Adrenal gland (tissue), 12 donors: Measurements from ENCODE around the gene CAMKK1. TPM values are rescaled to one million over a fixed set of nuclear protein-coding genes. Genes with fewer than 3 reads are reported as not detected.

ENCODE experiments used
- DNase-seq, 7 donors: peaks; one replicate each; pipeline ENCODE4 v3.0.0-alpha.2; 2019 to 2020
- H3K27ac ChIP-seq, 5 donors: fragments of 200-600 bp; sonication (generic) in 4 of 5; 1 replicate in 3 of 5; 2 replicates in 2 of 5; pipeline versions ENCODE4 v1.5.1 to v1.8.0; 2016 to 2020; ENCODE audit warnings: mild to moderate bottlenecking in 1 of 5
- H3K27me3 ChIP-seq: fragments of 200-600 bp; 2 replicates; pipeline ENCODE4 v1.8.0; 2021
- H3K36me3 ChIP-seq, 2 donors: fragments of 200-600 bp; replicated peaks in 1 of 2; 1 replicate in 1 of 2; 2 replicates in 1 of 2; pipeline versions ENCODE4 v1.5.1 to v1.8.0; 2018 to 2022
- H3K4me1 ChIP-seq, 2 donors: fragments of 200-600 bp; replicated peaks in 1 of 2; 1 replicate in 1 of 2; 2 replicates in 1 of 2; pipeline versions ENCODE4 v1.5.1 to v1.8.0; 2018 to 2021
- H3K4me3 ChIP-seq, 4 donors: fragments of 200-600 bp; sonication (generic) in 3 of 4; one replicate each; pipeline ENCODE4 v1.5.1; 2016 to 2018
- H3K9me3 ChIP-seq, 3 donors: fragments of 200-600 bp; sonication (generic) in 1 of 3; replicated peaks in 1 of 3; 1 replicate in 2 of 3; 2 replicates in 1 of 3; pipeline versions ENCODE4 v1.5.1 to v1.8.0; 2016 to 2021
- POLR2A ChIP-seq, 2 donors: fragments of 450-650 bp; IDR thresholded peaks; one replicate each; pipeline ENCODE4 v1.6.1; 2017; ENCODE audit warnings: antibody characterized with exemption in 2 of 2, mild to moderate bottlenecking in 2 of 2, moderate library complexity in 1 of 2
- WGBS, 4 donors: extraction: QIAGEN DNeasy Blood & Tissue Kit in 2 of 4; methylation state at CpG; one replicate each; pipeline versions ENCODE4 v1.1.5 to v1.1.7; 2013 to 2017; 5-methylcytosine and 5-hydroxymethylcytosine counted together
- intact Hi-C, 2 donors: fragments of 100-400 bp; cut with DNase I; formaldehyde crosslinking; loops; one replicate each; pipeline versions ENCODE4 v1.14.1 to v1.15.0; 2022 to 2023
- polyA plus RNA-seq, 3 donors: library from polyadenylated mRNA; stranded (reverse); fragments of 200-250 nt in 2 of 3; fragments of 350-450 nt in 1 of 3; fragmentation: Illumina TruSeq in 1 of 3; extraction: RNeasy Lipid Tissue Mini Kit (QIAGEN cat#74804) in 1 of 3; gene quantifications; one replicate each; pipeline ENCODE4 v1.2.3, GENCODE V29; 2013 to 2014
- total RNA-seq, 9 donors: library from RNA; depleted of rRNA in 4 of 9; stranded (reverse); fragments of >200 nt in 4 of 9; fragments of 120-200 nt in 1 of 9; fragmentation: NEBNext Ultra II Directional in 1 of 9; extraction: Animal tissue kit (Norgen Biotek cat#: 25700) in 1 of 9; gene quantifications; one replicate each; pipeline versions ENCODE4 v1.1.0 to v1.2.4, GENCODE V29; 2013 to 2023
- TF ChIP-seq, protein P1 (sequence below), 6 experiments: fragments of 450-650 bp in 4 of 6; fragments of 200-600 bp in 2 of 6; sonication (generic) in 1 of 6; IDR thresholded peaks; 1 replicate in 5 of 6; 2 replicates in 1 of 6; pipeline versions ENCODE4 v1.5.1 to v1.8.0; 2016 to 2021; ENCODE audit warnings: antibody characterized with exemption in 6 of 6, mild to moderate bottlenecking in 2 of 6, moderate library complexity in 1 of 6
- donor health status: healthy with polysubstance abuse.
- donor health status: Bipolar disorder and iron deficiency.
- donor health status: DM: yes; HTN: yes; CAD: no.
- donor health status: DM: no; HTN: no; CAD: no.
- donor health status: DM: no; HTN: no; CAD: no.
- donor health status: DM: yes; HTN: yes; CAD: no.

CAMKK1 gene
- total and polyA plus RNA-seq, 12 donors = 6.0 to 28.2 (median 10.8) TPM

DNA sequence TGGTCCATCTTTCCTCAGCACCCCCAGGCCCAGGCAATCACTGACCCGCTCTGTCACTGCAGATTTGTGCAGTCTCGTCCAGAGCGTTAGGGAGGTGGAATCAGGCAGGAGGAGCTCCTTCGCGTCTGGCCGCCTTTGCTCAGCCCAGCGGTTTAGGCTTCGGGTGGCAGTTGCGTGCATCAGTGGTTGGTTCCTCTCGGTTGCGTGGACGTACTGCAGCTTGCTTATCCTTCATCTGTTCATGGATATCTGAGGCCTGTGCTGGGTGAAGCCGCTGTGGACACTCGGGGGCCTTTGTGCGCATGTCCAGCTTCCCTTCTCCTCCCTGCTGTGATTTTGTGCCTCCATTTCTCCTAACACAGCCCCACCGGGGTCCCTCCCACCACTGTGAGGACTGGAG is 28.2 kb upstream of the CAMKK1 start:
- no peak overlapping the region for H3K4me3 ChIP-seq
- H3K4me1 ChIP-seq = peaks cover 14 to 17% of the 10 kb centered on the region in 2 donors
- no peak for DNase-seq
- H3K27ac ChIP-seq = peak overlapping the region in 1 of 5 donors; percentile 6
- H3K27me3 ChIP-seq = no peaks in the 10 kb centered on the region
- no peak for TF ChIP-seq POLR2A (IDR thresholded peaks at IDR 0.05)
- TF ChIP-seq, protein P1, sequence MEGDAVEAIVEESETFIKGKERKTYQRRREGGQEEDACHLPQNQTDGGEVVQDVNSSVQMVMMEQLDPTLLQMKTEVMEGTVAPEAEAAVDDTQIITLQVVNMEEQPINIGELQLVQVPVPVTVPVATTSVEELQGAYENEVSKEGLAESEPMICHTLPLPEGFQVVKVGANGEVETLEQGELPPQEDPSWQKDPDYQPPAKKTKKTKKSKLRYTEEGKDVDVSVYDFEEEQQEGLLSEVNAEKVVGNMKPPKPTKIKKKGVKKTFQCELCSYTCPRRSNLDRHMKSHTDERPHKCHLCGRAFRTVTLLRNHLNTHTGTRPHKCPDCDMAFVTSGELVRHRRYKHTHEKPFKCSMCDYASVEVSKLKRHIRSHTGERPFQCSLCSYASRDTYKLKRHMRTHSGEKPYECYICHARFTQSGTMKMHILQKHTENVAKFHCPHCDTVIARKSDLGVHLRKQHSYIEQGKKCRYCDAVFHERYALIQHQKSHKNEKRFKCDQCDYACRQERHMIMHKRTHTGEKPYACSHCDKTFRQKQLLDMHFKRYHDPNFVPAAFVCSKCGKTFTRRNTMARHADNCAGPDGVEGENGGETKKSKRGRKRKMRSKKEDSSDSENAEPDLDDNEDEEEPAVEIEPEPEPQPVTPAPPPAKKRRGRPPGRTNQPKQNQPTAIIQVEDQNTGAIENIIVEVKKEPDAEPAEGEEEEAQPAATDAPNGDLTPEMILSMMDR (IDR thresholded peaks at IDR 0.05) = no peak
- intact Hi-C loops = no loop called here
- H3K9me3 ChIP-seq = no peaks in the 10 kb centered on the region
- 82 to 94% (median 87%) methylated on average over 9 to 16 of the region's 16 CpGs for WGBS, 4 donors
- H3K36me3 ChIP-seq = no peaks in the 10 kb centered on the region

DNA sequence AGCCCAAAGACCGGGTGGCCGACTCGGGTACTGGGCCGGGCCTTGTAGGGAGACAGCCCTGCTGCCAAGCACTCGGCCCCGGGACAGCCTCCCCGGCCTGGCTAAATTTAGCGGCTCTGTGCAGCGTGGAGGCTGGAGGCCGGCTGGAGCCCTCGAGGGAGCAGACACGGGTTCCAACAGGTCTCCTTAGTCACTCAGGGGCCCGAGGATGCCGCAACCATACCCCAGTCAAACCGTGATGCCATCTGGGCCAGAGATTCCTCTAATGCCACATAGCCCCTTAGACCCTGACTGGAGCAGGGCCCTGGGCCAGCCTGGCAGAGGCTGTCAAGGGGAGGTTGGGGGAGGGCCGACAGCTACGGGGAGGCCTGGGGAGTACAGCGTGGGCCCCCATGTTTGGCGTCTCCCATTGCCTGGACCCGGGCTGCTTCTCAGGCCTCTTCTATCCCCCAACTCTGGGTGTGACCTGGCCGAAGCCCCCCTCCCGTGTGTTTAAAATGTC is 26.3 kb upstream of the CAMKK1 start:
- Histone ChIP-seq H3K4me3 (no peak overlapping the region), H3K4me1 (peaks cover 14 to 19% of the 10 kb centered on the region in 2 donors), H3K36me3 (no peaks in the 10 kb centered on the region), H3K27me3 (no peaks in the 10 kb centered on the region), H3K9me3 (no peaks in the 10 kb centered on the region), H3K27ac (peak overlapping the region in 2 of 5 donors; percentile 6 to 21)
- WGBS, 4 donors = 82 to 99% (median 92%) methylated on average over 8 to 22 of the region's 22 CpGs
- no peak for TF ChIP-seq POLR2A (IDR thresholded peaks at IDR 0.05)
- TF ChIP-seq, protein P1 (IDR thresholded peaks at IDR 0.05) = no peak
- intact Hi-C loops = loop anchor here in 1 of 2 donors (5.0 kb wide), 1 partner anchor 83 kb away; no protein-coding TSS in a partner anchor
- DNase-seq = no peak

DNA sequence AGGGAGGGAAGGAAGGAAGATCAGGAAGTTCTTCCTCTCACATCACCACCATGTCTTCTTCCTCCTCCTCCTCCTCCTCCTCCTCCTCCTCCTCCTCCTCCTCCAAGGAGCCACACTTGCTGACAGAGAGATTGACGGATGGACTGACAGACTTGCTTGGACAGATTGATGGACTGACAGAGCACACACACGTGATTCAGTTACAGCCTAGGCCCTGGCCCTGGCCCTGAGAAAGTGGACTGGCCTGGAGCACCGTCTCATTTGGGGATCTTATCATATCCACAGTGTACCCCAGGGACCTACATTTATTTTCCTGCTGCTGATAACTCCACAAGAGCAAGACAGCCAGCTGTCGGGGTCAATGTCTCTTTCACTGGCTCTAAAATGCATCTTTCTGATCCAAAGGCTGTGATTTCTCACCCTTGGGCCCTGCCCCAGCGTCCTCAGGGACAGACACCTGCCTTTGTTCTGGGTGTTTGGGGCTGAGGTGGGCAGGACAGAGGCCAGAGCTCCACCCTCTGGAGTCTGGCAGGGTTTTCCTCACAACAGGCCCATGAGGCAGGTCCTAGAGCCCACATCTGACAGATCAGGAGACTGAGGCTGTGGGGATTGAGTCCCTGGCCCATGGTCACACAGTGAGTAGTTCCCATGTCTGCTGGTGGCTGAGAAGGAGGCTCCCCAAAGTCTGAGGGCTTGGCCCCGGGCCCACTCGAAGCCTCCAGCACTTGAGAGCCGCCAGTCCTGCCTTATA is 25.7 kb upstream of the CAMKK1 start:
- Histone ChIP-seq H3K27ac (peak overlapping the region in 2 of 5 donors; percentile 6 to 21), H3K36me3 (no peaks in the 10 kb centered on the region), H3K4me3 (no peak overlapping the region), H3K9me3 (no peaks in the 10 kb centered on the region), H3K4me1 (peaks cover 14 to 22% of the 10 kb centered on the region in 2 donors), H3K27me3 (no peaks in the 10 kb centered on the region)
- intact Hi-C loops = loop anchor here in 1 of 2 donors (5.0 kb wide), 1 partner anchor 84 kb away; no protein-coding TSS in a partner anchor
- no peak for DNase-seq
- TF ChIP-seq, protein P1 (IDR thresholded peaks at IDR 0.05) = no peak
- TF ChIP-seq POLR2A (IDR thresholded peaks at IDR 0.05) = no peak
- 37 to 61% (median 57%) methylated on average over 5 to 8 of the region's 8 CpGs for WGBS, 4 donors

DNA sequence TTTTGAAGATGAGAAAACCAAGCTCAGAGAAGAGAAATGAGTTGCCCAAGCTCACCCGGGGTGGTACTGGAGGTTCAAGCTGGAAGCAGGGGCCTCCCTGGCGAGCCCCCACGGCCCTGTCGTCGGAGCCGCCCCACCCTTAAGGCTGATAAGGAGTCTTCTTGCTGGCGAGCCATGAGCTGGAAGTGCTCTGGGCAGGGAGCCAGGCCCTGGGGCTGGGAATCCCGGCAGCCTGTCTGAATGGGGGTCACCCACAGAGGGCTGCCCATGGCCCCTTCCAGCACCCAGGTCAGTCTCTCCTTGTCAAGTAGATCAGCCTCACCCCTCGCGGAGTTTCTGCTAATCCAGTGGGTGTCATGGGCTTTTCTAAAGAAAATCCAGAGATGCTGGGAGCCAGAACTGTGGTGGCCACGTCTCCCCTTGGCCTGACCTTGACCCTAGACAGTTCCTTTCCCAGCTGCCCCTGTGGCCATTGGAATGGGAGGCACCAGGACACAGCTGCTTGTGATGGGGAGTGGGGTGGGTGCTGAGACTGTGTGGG is 24.6 kb upstream of the CAMKK1 start:
- H3K27ac ChIP-seq = peak overlapping the region in 2 of 5 donors; percentile 26 to 51
- H3K9me3 ChIP-seq = no peaks in the 10 kb centered on the region
- H3K36me3 ChIP-seq = no peaks in the 10 kb centered on the region
- H3K4me3 ChIP-seq = no peak overlapping the region
- no peaks in the 10 kb centered on the region for H3K27me3 ChIP-seq
- intact Hi-C loops = loop anchor here in 1 of 2 donors (5.0 kb wide), 1 partner anchor 85 kb away; no protein-coding TSS in a partner anchor
- DNase-seq = peak; percentile 58 to 80 (median 78)
- peaks cover 14 to 22% of the 10 kb centered on the region in 2 donors for H3K4me1 ChIP-seq
- WGBS, 4 donors = 10 to 15% (median 13%) methylated on average over 4 to 11 of the region's 11 CpGs; no CpG with 5 or more reads in 1 of the 4 donors
- TF ChIP-seq, protein P1 (IDR thresholded peaks at IDR 0.05) = no peak
- no peak for TF ChIP-seq POLR2A (IDR thresholded peaks at IDR 0.05)
